Stimulated activated CD4-positive, alpha-beta T cell treated with anti-CD3 and anti-CD28 coated beads, Interleukin-15, amount 100 ng/mL, for 48 hours (primary cell): Measurements from ENCODE around the gene COQ10B.
A peak's percentile ranks its signal among the peaks of the same experiment; 100 is the strongest.
"Not testable (repeated sequence)": the region's sequence is repeated elsewhere in the genome, so short reads cannot be mapped to it uniquely, and the experiment has no call there.

Experiments used
- DNase-seq, 2 donors: peaks; one replicate each; pipeline ENCODE4 v3.0.0-alpha.2; 2020; ENCODE audit warnings: low read depth in 2 of 2

The COQ10B gene

GRCh38 chr2:197453123-197453913 is at the start of gene COQ10B:
TSS of gene COQ10B (plus strand) at chr2:197453552. CDS start at chr2:197453561, 9 bp downstream.
- peak; percentile 97 to 99 for DNase-seq

GRCh38 chr2:197405582-197405981 is 47.8 kb upstream of the COQ10B start:
- no peak for DNase-seq

GRCh38 chr2:197414039-197414438 is 39.3 kb upstream of the COQ10B start:
- DNase-seq = no peak

GRCh38 chr2:197414515-197414914 is 38.8 kb upstream of the COQ10B start:
- no peak for DNase-seq

GRCh38 chr2:197416268-197416667 is 37.1 kb upstream of the COQ10B start:
- no peak for DNase-seq

- DNase-seq = no peak
Observed at GRCh38 chr2:197419438-197419837, 33.9 kb upstream of the COQ10B start.

GRCh38 chr2:197423307-197423706 is 30.0 kb upstream of the COQ10B start:
- no peak for DNase-seq

GRCh38 chr2:197425550-197425949 is 27.8 kb upstream of the COQ10B start:
- DNase-seq = no peak

- no peak for DNase-seq
Observed at GRCh38 chr2:197426723-197427603, 26.4 kb upstream of the COQ10B start.

GRCh38 chr2:197427986-197428385 is 25.4 kb upstream of the COQ10B start:
- DNase-seq = no peak

- no peak for DNase-seq
Observed at GRCh38 chr2:197431858-197432257, 21.5 kb upstream of the COQ10B start.

- DNase-seq = not testable (repeated sequence)
Observed at GRCh38 chr2:197432527-197432926, 20.8 kb upstream of the COQ10B start.

- DNase-seq = no peak
Observed at GRCh38 chr2:197433780-197434438, 19.4 kb upstream of the COQ10B start.

- DNase-seq = peak; percentile 98 to 99
Observed at GRCh38 chr2:197434541-197435513, 18.5 kb upstream of the COQ10B start, which contains the start of gene SF3B1. TSS of gene SF3B1 (minus strand) at chr2:197435028. CDS start at chr2:197434999, 29 bp downstream.

- DNase-seq = no peak
Observed at GRCh38 chr2:197435598-197436420, 17.5 kb upstream of the COQ10B start.

- DNase-seq = no peak
Observed at GRCh38 chr2:197437380-197437779, 16.0 kb upstream of the COQ10B start.

- no peak for DNase-seq
Observed at GRCh38 chr2:197442857-197443256, 10.5 kb upstream of the COQ10B start.

- DNase-seq = no peak
Observed at GRCh38 chr2:197445746-197446145, 7.6 kb upstream of the COQ10B start.

GRCh38 chr2:197446844-197447243 is 6.5 kb upstream of the COQ10B start:
- DNase-seq = no peak

GRCh38 chr2:197450465-197450864 is 2.9 kb upstream of the COQ10B start:
- DNase-seq = no peak
